Erythroblast (primary cell): ENCODE results near the gene RNPS1.

Source experiments
- GATA1 ChIP-seq: IDR thresholded peaks from 2 replicates; pipeline ENCODE4 v1.6.1; 2011; ENCODE audit warnings: low read depth, mild to moderate bottlenecking, control low read depth, low read length, moderate library complexity
- POLR2A ChIP-seq: IDR thresholded peaks from 2 replicates; pipeline ENCODE4 v1.6.1; 2011; ENCODE audit warnings: mild to moderate bottlenecking, low read length

GRCh38 chr16:2210386-2211365 is 57.2 kb downstream of the RNPS1 start, which contains the start of gene BRICD5:
- TF ChIP-seq POLR2A: no peak
- TF ChIP-seq GATA1: no peak
